GM23338 (cell line): Measurements from ENCODE around the gene SH3BP2. TPM values are rescaled to one million over a fixed set of nuclear protein-coding genes. Genes with fewer than 3 reads are reported as not detected.

Experiments used
- ATAC-seq: fragments of 200-7000 bp; cut with Tn5 transposase; 3 replicates; pipeline ENCODE4 v1.9.1; 2020
- DNase-seq: peaks from one replicate; pipeline ENCODE4 v3.0.0-alpha.2; 2015; ENCODE audit warnings: low spot score
- H2AFZ ChIP-seq: fragments of 200-600 bp; sonication (generic); 2 replicates; pipeline ENCODE4 v1.8.0; 2016; ENCODE audit warnings: antibody characterized with exemption, mild to moderate bottlenecking, moderate library complexity
- H3F3A ChIP-seq: fragments of 200-600 bp; sonication (generic); replicated peaks from 2 replicates; pipeline ENCODE4 v1.8.0; 2017; ENCODE audit warnings: antibody characterized with exemption, mixed run types, low read depth
- H3K27ac ChIP-seq: fragments of 200-600 bp; sonication (generic); 2 replicates; pipeline ENCODE4 v1.6.1; 2016; ENCODE audit warnings: low read depth
- H3K27me3 ChIP-seq: fragments of 200-600 bp; sonication (generic); 2 replicates; pipeline ENCODE4 v1.8.0; 2016; ENCODE audit warnings: mild to moderate bottlenecking, mixed run types, moderate library complexity; ENCODE audit not compliant: insufficient read depth
- H3K36me3 ChIP-seq: fragments of 200-600 bp; sonication (generic); 2 replicates; pipeline ENCODE4 v1.8.0; 2016; ENCODE audit warnings: mild to moderate bottlenecking; ENCODE audit not compliant: insufficient read depth
- H3K4me1 ChIP-seq: fragments of 200-600 bp; sonication (generic); 2 replicates; pipeline ENCODE4 v1.8.0; 2016; ENCODE audit warnings: mild to moderate bottlenecking, moderate library complexity; ENCODE audit not compliant: insufficient read depth
- H3K4me2 ChIP-seq: fragments of 200-600 bp; sonication (generic); 2 replicates; pipeline ENCODE4 v1.7.1; 2017; ENCODE audit warnings: mixed run types
- H3K4me3 ChIP-seq: fragments of 200-600 bp; sonication (generic); 2 replicates; pipeline ENCODE4 v1.6.1; 2016; ENCODE audit warnings: mixed run types
- H3K79me2 ChIP-seq: fragments of 200-600 bp; sonication (generic); replicated peaks from 2 replicates; pipeline ENCODE4 v1.8.0; 2017; ENCODE audit warnings: mild to moderate bottlenecking; ENCODE audit not compliant: insufficient read depth
- H3K9me2 ChIP-seq: fragments of 200-600 bp; sonication (generic); 2 replicates; pipeline ENCODE4 v1.8.0; 2017; ENCODE audit not compliant: insufficient read depth
- H4K20me1 ChIP-seq: fragments of 200-600 bp; sonication (generic); replicated peaks from 2 replicates; pipeline ENCODE4 v1.8.0; 2017; ENCODE audit warnings: mild to moderate bottlenecking; ENCODE audit not compliant: insufficient read depth
- H3K27ac Mint-ChIP-seq: 2 replicates; pipeline ENCODE4 v1.8.0; 2020; ENCODE audit warnings: inconsistent platforms, mild to moderate bottlenecking, moderate library complexity, mixed read lengths
- H3K27me3 Mint-ChIP-seq: 3 replicates; pipeline ENCODE4 v1.8.0; 2022; ENCODE audit warnings: low read depth, mild to moderate bottlenecking, moderate library complexity, mixed read lengths, inconsistent platforms; ENCODE audit not compliant: insufficient read depth, poor library complexity
- H3K36me3 Mint-ChIP-seq: 3 replicates; pipeline ENCODE4 v1.8.0; 2021; ENCODE audit warnings: low read depth, mild to moderate bottlenecking, inconsistent platforms, moderate library complexity, mixed read lengths
- H3K4me1 Mint-ChIP-seq: 3 replicates; pipeline ENCODE4 v1.8.0; 2020; ENCODE audit warnings: mild to moderate bottlenecking, inconsistent platforms, mixed read lengths
- H3K4me3 Mint-ChIP-seq: 3 replicates; pipeline ENCODE4 v1.8.0; 2021; ENCODE audit warnings: moderate library complexity, mild to moderate bottlenecking, inconsistent platforms, mixed read lengths
- H3K9me3 Mint-ChIP-seq: 3 replicates; pipeline ENCODE4 v1.8.0; 2020; ENCODE audit warnings: moderate library complexity, mild to moderate bottlenecking, inconsistent platforms, mixed read lengths
- CTCF ChIP-seq, 2 experiments: fragments of 200-600 bp in 1 of 2; sonication (generic) in 1 of 2; conservative IDR thresholded peaks; 2 replicates each; pipeline versions ENCODE4 v1.5.1 to v1.6.1; 2016 to 2017; ENCODE audit warnings: antibody characterized with exemption in 2 of 2, low read depth in 2 of 2, mild to moderate bottlenecking in 2 of 2, moderate library complexity in 1 of 2
- REST ChIP-seq: IDR thresholded peaks from one replicate; pipeline ENCODE4 v1.6.1; 2018; ENCODE audit warnings: antibody characterized with exemption; ENCODE audit not compliant: unreplicated experiment
- ZNF114 ChIP-seq: fragments of 250-450 bp; sonication (Bioruptor Pico); IDR thresholded peaks from 2 replicates; pipeline ENCODE4 v1.5.0; 2020; ENCODE audit warnings: mild to moderate bottlenecking, moderate library complexity
- polyA plus RNA-seq: library from polyadenylated mRNA; unstranded; fragments of >200 nt; fragmentation: Nextera tagmentation; extraction: Ambion mirVana; gene quantifications from 2 replicates; pipeline ENCODE4 v1.2.1, GENCODE V29; 2016
- total RNA-seq: library from RNA; depleted of rRNA; stranded (reverse); fragments of >200 nt; shearing (Covaris generic); gene quantifications from 2 replicates; pipeline ENCODE4 v1.2.3, GENCODE V29; 2014
- TF ChIP-seq, protein P1 (sequence below): IDR thresholded peaks from 2 replicates; pipeline ENCODE4 v1.6.1; 2016; ENCODE audit warnings: antibody characterized with exemption

SH3BP2 gene
- total and polyA plus RNA-seq, 2 experiments from 2014 or later, result 15.2 to 43.9 TPM

DNA sequence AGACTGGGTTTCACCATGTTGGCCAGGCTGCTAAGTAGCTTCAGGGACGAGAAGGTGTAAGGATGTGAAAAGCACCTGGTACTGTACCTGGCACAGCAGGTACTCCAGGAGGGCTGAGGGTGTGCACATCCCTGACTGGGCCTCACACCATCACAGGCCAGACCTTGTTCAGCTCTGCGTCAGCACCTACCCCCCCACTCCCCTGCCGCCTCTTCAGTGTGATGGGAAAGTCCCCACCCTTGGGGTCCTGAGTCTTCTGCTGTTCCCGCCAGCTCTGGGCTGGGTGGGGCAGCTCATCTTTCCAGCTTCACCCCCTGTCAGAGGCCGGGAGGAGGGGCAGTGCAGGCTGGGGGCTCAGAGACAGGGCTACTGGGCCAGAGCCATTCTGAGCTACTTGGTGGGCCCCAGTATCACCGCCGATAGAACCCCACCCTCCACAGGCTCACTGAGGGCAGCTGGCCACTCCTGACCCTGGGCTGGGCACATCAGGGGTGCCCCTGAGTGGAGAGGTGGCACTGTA is 6.7 kb upstream of the SH3BP2 start (continued):
- TF ChIP-seq, protein P1, sequence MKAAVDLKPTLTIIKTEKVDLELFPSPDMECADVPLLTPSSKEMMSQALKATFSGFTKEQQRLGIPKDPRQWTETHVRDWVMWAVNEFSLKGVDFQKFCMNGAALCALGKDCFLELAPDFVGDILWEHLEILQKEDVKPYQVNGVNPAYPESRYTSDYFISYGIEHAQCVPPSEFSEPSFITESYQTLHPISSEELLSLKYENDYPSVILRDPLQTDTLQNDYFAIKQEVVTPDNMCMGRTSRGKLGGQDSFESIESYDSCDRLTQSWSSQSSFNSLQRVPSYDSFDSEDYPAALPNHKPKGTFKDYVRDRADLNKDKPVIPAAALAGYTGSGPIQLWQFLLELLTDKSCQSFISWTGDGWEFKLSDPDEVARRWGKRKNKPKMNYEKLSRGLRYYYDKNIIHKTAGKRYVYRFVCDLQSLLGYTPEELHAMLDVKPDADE, result no peak
- TF ChIP-seq CTCF (conservative IDR thresholded peaks at IDR 0.05; ENCODE audit: low read depth in 2 of 2) (no peak), REST (no peak), ZNF114 (CRISPR knock-in tag) (no peak)

DNA sequence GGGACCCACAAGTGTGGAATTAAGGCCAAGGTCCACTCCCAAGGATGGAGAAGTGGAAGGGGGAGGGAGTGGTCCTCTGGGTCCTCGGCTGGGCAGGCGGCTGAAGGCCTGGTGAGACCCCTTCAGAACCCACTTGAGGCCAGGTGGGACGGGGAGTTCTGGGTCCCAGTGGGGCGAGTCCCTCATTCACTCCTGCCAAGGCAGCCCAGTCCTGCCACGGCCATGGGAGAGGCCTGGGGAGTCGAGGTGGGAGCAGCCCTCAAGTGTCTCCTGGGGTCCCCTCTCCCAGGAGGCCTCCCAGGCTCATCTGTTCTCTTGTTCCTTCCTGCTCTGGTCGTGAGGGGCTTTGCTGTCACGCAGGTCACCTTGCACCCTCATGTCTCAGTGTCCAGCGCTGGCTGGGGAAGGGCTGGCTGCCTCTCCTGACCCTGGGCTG is 6.1 kb upstream of the SH3BP2 start:
- Histone ChIP-seq H3K4me1 (no peaks in the 10 kb centered on the region; the same call in 1 of the 2 replicates), H3K36me3 (no peaks in the 10 kb centered on the region), H3F3A (0 out of 2 replicates have a peak, but pooled peaks cover 3% of the 10 kb centered on the region), H2AFZ (no peak overlapping the region), H3K4me3 (no peak overlapping the region), H3K9me2 (no peaks in the 10 kb centered on the region), H3K27me3 (no peaks in the 10 kb centered on the region), H3K27ac (no peak overlapping the region), H4K20me1 (no peaks in the 10 kb centered on the region), H3K4me2 (no peak overlapping the region), H3K79me2 (no peaks in the 10 kb centered on the region)
- ATAC-seq (no peak), DNase-seq (no peak)
- Mint-ChIP-seq H3K4me3 (no peak overlapping the region), H3K27me3 (peaks cover 11% of the 10 kb centered on the region), H3K27ac (no peak overlapping the region), H3K36me3 (no peaks in the 10 kb centered on the region), H3K4me1 (peaks cover 21% of the 10 kb centered on the region), H3K9me3 (peaks cover 4% of the 10 kb centered on the region; the same call in 2 of the 3 replicates)
- no peak for TF ChIP-seq ZNF114 (CRISPR knock-in tag)
